IMR-90 (cell line): ENCODE measurements around the gene ADGRA1. TPM values are rescaled to one million over a fixed set of nuclear protein-coding genes. Genes with fewer than 3 reads are reported as not detected.
A peak's percentile ranks its signal among the peaks of the same experiment; 100 is the strongest.

Source experiments
- ATAC-seq: fragments of 200-7000 bp; cut with Tn5 transposase; 2 replicates; pipeline ENCODE4 v1.9.1; 2020; ENCODE audit warnings: low read depth, mild to moderate bottlenecking, moderate library complexity
- BruUV-seq: library from RNA; stranded (reverse); fragments of 400-500 nt; replicated peaks from 2 replicates; lab custom pipeline; 2021; lab: Mats Ljungman, UMichigan
- CTCF ChIA-PET: fragments of 300-600 bp; formaldehyde crosslinking; extraction: SDS; loops from one replicate; lab custom pipeline; 2021; ENCODE audit warnings: antibody characterized with exemption; lab: Yijun Ruan, JAX
- POLR2A ChIA-PET: fragments of 300-600 bp; sonication (Branson Sonifier 250); formaldehyde crosslinking; loops from one replicate; lab custom pipeline; 2022; ENCODE audit warnings: antibody characterized with exemption; ENCODE audit not compliant: unreplicated experiment; lab: Charles Lee
- DNase-seq: peaks from one replicate; pipeline ENCODE4 v3.0.0; 2013
- H2AFZ ChIP-seq: replicated peaks from 2 replicates; pipeline ENCODE3; 2013; ENCODE audit warnings: low read length, mild to moderate bottlenecking; ENCODE audit not compliant: poor library complexity
- H2AK5ac ChIP-seq: 2 replicates; pipeline ENCODE4 v1.6.1; 2013; ENCODE audit warnings: low read depth, low read length, inconsistent platforms
- H2AK9ac ChIP-seq: replicated peaks from 2 replicates; pipeline ENCODE3; 2013; ENCODE audit warnings: mild to moderate bottlenecking, low read depth, low read length, moderate library complexity; ENCODE audit not compliant: poor library complexity
- H2BK120ac ChIP-seq: 2 replicates; pipeline ENCODE4 v1.6.1; 2013; ENCODE audit warnings: low read depth, low read length, inconsistent platforms
- H2BK15ac ChIP-seq: 3 replicates; pipeline ENCODE4 v1.6.1; 2013; ENCODE audit warnings: low read depth, low read length, inconsistent platforms
- H2BK20ac ChIP-seq: 2 replicates; pipeline ENCODE4 v1.6.1; 2013; ENCODE audit warnings: low read depth, mild to moderate bottlenecking, inconsistent platforms, low read length, moderate library complexity
- H2BK5ac ChIP-seq: 2 replicates; pipeline ENCODE4 v1.6.1; 2013; ENCODE audit warnings: mild to moderate bottlenecking, low read depth, low read length, inconsistent platforms; ENCODE audit not compliant: poor library complexity, severe bottlenecking
- H3K14ac ChIP-seq: replicated peaks from 2 replicates; pipeline ENCODE4 v1.6.1; 2013; ENCODE audit warnings: low read depth, low read length, inconsistent platforms
- H3K18ac ChIP-seq: 2 replicates; pipeline ENCODE4 v1.6.1; 2013; ENCODE audit warnings: low read depth, low read length, control low read depth
- H3K23ac ChIP-seq: 2 replicates; pipeline ENCODE4 v1.6.1; 2013; ENCODE audit warnings: low read depth, low read length, inconsistent platforms
- H3K27ac ChIP-seq: 2 replicates; pipeline ENCODE4 v1.5.1; 2013; ENCODE audit warnings: mild to moderate bottlenecking, control low read depth, low read length; ENCODE audit not compliant: insufficient read depth
- H3K27me3 ChIP-seq: 2 replicates; pipeline ENCODE4 v1.6.1; 2013; ENCODE audit warnings: low read length; ENCODE audit not compliant: control insufficient read depth, insufficient read depth
- H3K36me3 ChIP-seq: 2 replicates; pipeline ENCODE4 v1.6.1; 2013; ENCODE audit warnings: low read length, mixed read lengths; ENCODE audit not compliant: control insufficient read depth, insufficient read depth
- H3K4ac ChIP-seq: 2 replicates; pipeline ENCODE4 v1.6.1; 2013; ENCODE audit warnings: low read depth, low read length, inconsistent platforms
- H3K4me1 ChIP-seq: 2 replicates; pipeline ENCODE4 v1.6.1; 2013; ENCODE audit warnings: low read length, mixed read lengths; ENCODE audit not compliant: control insufficient read depth, insufficient read depth
- H3K4me2 ChIP-seq: 2 replicates; pipeline ENCODE4 v1.6.1; 2013; ENCODE audit warnings: low read depth, mild to moderate bottlenecking, control low read depth, low read length, moderate library complexity
- H3K4me3 ChIP-seq: 2 replicates; pipeline ENCODE4 v1.5.1; 2013; ENCODE audit warnings: low read depth, mild to moderate bottlenecking, control low read depth, low read length, moderate library complexity; ENCODE audit not compliant: insufficient read depth
- H3K56ac ChIP-seq: 2 replicates; pipeline ENCODE4 v1.6.1; 2013; ENCODE audit warnings: low read length, inconsistent platforms; ENCODE audit not compliant: insufficient read depth; ENCODE audit errors: extremely low read depth
- H3K79me1 ChIP-seq, 2 experiments: 2 replicates each; pipeline ENCODE4 v1.6.1; 2013; ENCODE audit warnings: low read length in 2 of 2, inconsistent platforms in 1 of 2, low read depth in 1 of 2
- H3K9ac ChIP-seq: 2 replicates; pipeline ENCODE4 v1.6.1; 2013; ENCODE audit warnings: low read depth, low read length, control low read depth
- H3K9me1 ChIP-seq: 2 replicates; pipeline ENCODE4 v1.6.1; 2013; ENCODE audit warnings: low read length, inconsistent platforms; ENCODE audit not compliant: insufficient read depth
- H3K9me3 ChIP-seq: 2 replicates; pipeline ENCODE4 v1.6.1; 2013; ENCODE audit warnings: low read length; ENCODE audit not compliant: control insufficient read depth, insufficient read depth
- H4K20me1 ChIP-seq: 2 replicates; pipeline ENCODE4 v1.6.1; 2013; ENCODE audit warnings: low read length, inconsistent platforms; ENCODE audit not compliant: insufficient read depth
- H4K5ac ChIP-seq: 2 replicates; pipeline ENCODE4 v1.6.1; 2013; ENCODE audit warnings: mild to moderate bottlenecking, low read depth, low read length, control low read depth
- H4K8ac ChIP-seq, 2 experiments: 2 replicates each; pipeline ENCODE4 v1.6.1; 2013; ENCODE audit warnings: low read depth in 2 of 2, low read length in 2 of 2, control low read depth in 1 of 2, inconsistent platforms in 1 of 2
- H4K91ac ChIP-seq: 2 replicates; pipeline ENCODE4 v1.6.1; 2013; ENCODE audit warnings: low read depth, low read length, inconsistent platforms; ENCODE audit not compliant: insufficient read depth
- BHLHE40 ChIP-seq: fragments of 150-350 bp; IDR thresholded peaks from 2 replicates; pipeline ENCODE4 v1.6.1; 2016; ENCODE audit warnings: mild to moderate bottlenecking, low read depth, low read length
- CEBPB ChIP-seq: IDR thresholded peaks from 2 replicates; pipeline ENCODE4 v1.6.1; 2012; ENCODE audit warnings: low read depth, low read length, improper control_type of control experiment
- CHD1 ChIP-seq: IDR thresholded peaks from 2 replicates; pipeline ENCODE4 v1.6.1; 2012; ENCODE audit warnings: low read depth, low read length, improper control_type of control experiment
- FOS ChIP-seq: fragments of 150-350 bp; IDR thresholded peaks from 2 replicates; pipeline ENCODE4 v1.6.1; 2016; ENCODE audit warnings: low read depth, low read length
- MAFK ChIP-seq: IDR thresholded peaks from 2 replicates; pipeline ENCODE4 v1.6.1; 2012; ENCODE audit warnings: low read depth, low read length, improper control_type of control experiment
- MXI1 ChIP-seq: IDR thresholded peaks from 2 replicates; pipeline ENCODE4 v1.6.1; 2012; ENCODE audit warnings: low read depth, mild to moderate bottlenecking, low read length, moderate library complexity, borderline replicate concordance
- POLR2A ChIP-seq: IDR thresholded peaks from 2 replicates; pipeline ENCODE4 v1.6.1; 2012; ENCODE audit warnings: mild to moderate bottlenecking, low read depth, low read length
- RAD21 ChIP-seq: IDR thresholded peaks from 2 replicates; pipeline ENCODE4 v1.6.1; 2012; ENCODE audit warnings: low read length, improper control_type of control experiment
- RCOR1 ChIP-seq: IDR thresholded peaks from 2 replicates; pipeline ENCODE4 v1.6.1; 2012; ENCODE audit warnings: mild to moderate bottlenecking, low read length, improper control_type of control experiment; ENCODE audit not compliant: insufficient replicate concordance
- RFX5 ChIP-seq: IDR thresholded peaks from 2 replicates; pipeline ENCODE4 v1.8.0; 2012; ENCODE audit warnings: low read depth, mild to moderate bottlenecking, low read length, moderate library complexity
- WGBS, 2 experiments: methylation state at CpG; one replicate each; pipeline versions ENCODE4 v1.1.5 to v1.1.7; 2013; ENCODE audit warnings: missing lambda C conversion rate in 2 of 2; ENCODE audit not compliant: insufficient read length in 1 of 2; ENCODE audit errors: extremely low coverage in 2 of 2; 5-methylcytosine and 5-hydroxymethylcytosine counted together
- dilution Hi-C: fragments of 300-500 bp; cut with HindIII; formaldehyde crosslinking; loops from one replicate; pipeline ENCODE4 v1.14.3; 2018; ENCODE audit warnings: low sequenced_read_pairs; ENCODE audit not compliant: unreplicated experiment
- in situ Hi-C: fragments of 300-500 bp; cut with MboI; formaldehyde crosslinking; loops from 3 replicates; pipeline ENCODE4 v1.14.3; 2019; ENCODE audit warnings: low sequenced_read_pairs, inconsistent platforms, mixed read lengths
- intact Hi-C: fragments of 100-400 bp; cut with micrococcal nuclease; formaldehyde crosslinking; loops from 2 replicates; pipeline ENCODE4 v1.10.0; 2022
- polyA plus RNA-seq, 3 experiments: library from polyadenylated mRNA; depleted of rRNA; stranded (reverse); fragments of >200 nt; gene quantifications; 2 replicates each; pipeline ENCODE4 v1.2.3, GENCODE V29; 2012; ENCODE audit warnings: low replicate concordance in 1 of 3
- total RNA-seq: library from RNA; depleted of rRNA; stranded (reverse); fragments of >200 nt; gene quantifications from 2 replicates; pipeline ENCODE4 v1.2.3, GENCODE V29; 2012
- TF ChIP-seq, protein P1 (sequence below): fragments of 150-350 bp; IDR thresholded peaks from 2 replicates; pipeline ENCODE4 v1.6.1; 2016; ENCODE audit warnings: low read depth, mild to moderate bottlenecking, low read length, moderate library complexity, borderline replicate concordance
- TF ChIP-seq, protein P2 (sequence below): fragments of 150-350 bp; IDR thresholded peaks from 2 replicates; pipeline ENCODE4 v1.6.1; 2017; ENCODE audit warnings: mild to moderate bottlenecking, antibody characterized with exemption, low read length, low read depth

ADGRA1 gene
- total and polyA plus RNA-seq, 2 of the 4 experiments (the other 2 are of a cell fraction) = not detected

DNA sequence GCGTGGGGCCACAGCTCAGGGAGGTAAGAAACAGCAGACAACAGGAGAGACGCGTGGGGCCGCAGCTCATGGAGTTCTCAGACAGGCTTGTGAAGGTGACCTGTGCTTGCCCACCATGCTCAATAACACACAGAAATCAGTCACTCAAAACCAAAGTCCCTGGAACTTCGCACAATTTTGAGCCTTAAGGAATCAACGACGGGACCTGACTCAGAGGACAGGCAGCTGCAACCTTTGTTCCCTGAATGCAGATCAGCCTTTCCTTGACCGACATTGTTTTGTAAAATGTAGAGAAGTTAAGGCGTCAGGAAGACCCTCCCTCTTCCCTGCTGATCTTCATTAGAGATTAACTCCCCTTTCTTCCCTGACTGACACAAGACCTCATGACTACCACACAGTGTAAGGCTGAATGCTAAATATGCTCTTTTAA is 63.8 kb downstream of the ADGRA1 start:
- intact Hi-C loops = no loop called here
- Histone ChIP-seq H4K5ac (no peak overlapping the region), H3K79me1 (no peaks in the 10 kb centered on the region), H3K9me3 (peaks cover 2% of the 10 kb centered on the region), H2BK5ac (no peak overlapping the region), H3K14ac (no peak overlapping the region), H3K36me3 (no peaks in the 10 kb centered on the region), H2BK120ac (no peak overlapping the region), H3K23ac (no peak overlapping the region), H3K9ac (no peak overlapping the region), H3K9me1 (no peaks in the 10 kb centered on the region), H3K4me2 (peak overlapping the region; percentile 33), H3K56ac (no peak overlapping the region), H3K4me3 (no peak overlapping the region), H4K8ac (no peak overlapping the region), H2AFZ (peak overlapping the region; percentile 41), H3K4me1 (peaks cover 2% of the 10 kb centered on the region), H2AK9ac (no peak overlapping the region), H2BK20ac (no peak overlapping the region), H3K4ac (no peak overlapping the region), H2BK15ac (no peak overlapping the region), H4K91ac (no peak overlapping the region), H4K20me1 (no peaks in the 10 kb centered on the region), H3K27me3 (peaks cover 9% of the 10 kb centered on the region), H3K18ac (no peak overlapping the region), H2AK5ac (no peak overlapping the region), H3K27ac (no peak overlapping the region)
- WGBS, 2 experiments = no CpG with 5 or more reads among the region's 9 CpGs
- DNase-seq (no peak), ATAC-seq (peak; percentile 24; the same call in 1 of the 2 replicates)
- in situ Hi-C loops = no loop called here
- ChIA-PET POLR2A (no interaction called here), CTCF (no interaction called here)
- dilution Hi-C loops = no loop called here
- TF ChIP-seq FOS (no peak), MAFK (no peak), RAD21 (no peak), BHLHE40 (no peak), RCOR1 (no peak), CHD1 (no peak), CEBPB (no peak), MXI1 (no peak), POLR2A (no peak), RFX5 (no peak)
- TF ChIP-seq, protein P1, sequence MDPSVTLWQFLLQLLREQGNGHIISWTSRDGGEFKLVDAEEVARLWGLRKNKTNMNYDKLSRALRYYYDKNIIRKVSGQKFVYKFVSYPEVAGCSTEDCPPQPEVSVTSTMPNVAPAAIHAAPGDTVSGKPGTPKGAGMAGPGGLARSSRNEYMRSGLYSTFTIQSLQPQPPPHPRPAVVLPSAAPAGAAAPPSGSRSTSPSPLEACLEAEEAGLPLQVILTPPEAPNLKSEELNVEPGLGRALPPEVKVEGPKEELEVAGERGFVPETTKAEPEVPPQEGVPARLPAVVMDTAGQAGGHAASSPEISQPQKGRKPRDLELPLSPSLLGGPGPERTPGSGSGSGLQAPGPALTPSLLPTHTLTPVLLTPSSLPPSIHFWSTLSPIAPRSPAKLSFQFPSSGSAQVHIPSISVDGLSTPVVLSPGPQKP = no peak
- TF ChIP-seq, protein P2, sequence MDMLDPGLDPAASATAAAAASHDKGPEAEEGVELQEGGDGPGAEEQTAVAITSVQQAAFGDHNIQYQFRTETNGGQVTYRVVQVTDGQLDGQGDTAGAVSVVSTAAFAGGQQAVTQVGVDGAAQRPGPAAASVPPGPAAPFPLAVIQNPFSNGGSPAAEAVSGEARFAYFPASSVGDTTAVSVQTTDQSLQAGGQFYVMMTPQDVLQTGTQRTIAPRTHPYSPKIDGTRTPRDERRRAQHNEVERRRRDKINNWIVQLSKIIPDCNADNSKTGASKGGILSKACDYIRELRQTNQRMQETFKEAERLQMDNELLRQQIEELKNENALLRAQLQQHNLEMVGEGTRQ = no peak
- no TSS peak for BruUV-seq
